GM21786 (cell line): Measurements from ENCODE around the gene BAX.

Source experiments
- ATAC-seq: cut with Tn5 transposase; IDR thresholded peaks from one replicate; pipeline ENCODE4 v1.9.1; 2021; ENCODE audit not compliant: unreplicated experiment

Gene BAX

GRCh38 chr19:48928164-48929025, 26.3 kb upstream of the BAX start:
- no peak for ATAC-seq

DNA sequence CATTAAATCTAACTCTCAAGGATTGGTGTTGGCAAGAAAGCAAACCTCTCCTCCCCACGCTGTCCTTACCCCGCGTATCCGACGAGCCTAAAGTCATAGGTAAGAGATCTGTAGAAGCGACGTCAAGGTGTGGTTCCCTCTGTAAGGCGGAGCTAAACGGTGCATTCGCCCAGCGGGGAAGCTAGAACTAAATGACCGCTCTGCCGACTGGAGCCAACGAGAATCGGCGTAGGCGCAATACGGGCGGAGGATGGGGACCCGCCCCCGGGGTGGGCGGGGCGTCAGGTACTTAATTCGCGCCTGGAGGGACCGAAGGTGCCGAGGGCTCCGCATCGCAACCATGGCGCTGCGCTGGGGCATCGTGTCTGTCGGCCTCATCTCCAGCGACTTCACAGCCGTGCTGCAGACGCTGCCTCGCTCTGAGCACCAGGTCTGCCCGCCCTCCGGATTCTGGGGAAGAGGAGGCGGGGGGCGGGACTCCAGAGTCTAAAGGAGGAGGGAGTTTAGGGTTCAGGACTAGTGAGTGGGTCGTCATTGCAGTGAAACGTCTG, 21.2 kb upstream of the BAX start, which contains the start of gene DHDH:
Gene DHDH (plus strand): TSS at position 318 of the 551 bp plus-strand sequence. CDS start 23 bp downstream, at position 341.
- ATAC-seq, result no peak

GRCh38 chr19:48934837-48935236, 19.8 kb upstream of the BAX start:
- ATAC-seq, result no peak

DNA sequence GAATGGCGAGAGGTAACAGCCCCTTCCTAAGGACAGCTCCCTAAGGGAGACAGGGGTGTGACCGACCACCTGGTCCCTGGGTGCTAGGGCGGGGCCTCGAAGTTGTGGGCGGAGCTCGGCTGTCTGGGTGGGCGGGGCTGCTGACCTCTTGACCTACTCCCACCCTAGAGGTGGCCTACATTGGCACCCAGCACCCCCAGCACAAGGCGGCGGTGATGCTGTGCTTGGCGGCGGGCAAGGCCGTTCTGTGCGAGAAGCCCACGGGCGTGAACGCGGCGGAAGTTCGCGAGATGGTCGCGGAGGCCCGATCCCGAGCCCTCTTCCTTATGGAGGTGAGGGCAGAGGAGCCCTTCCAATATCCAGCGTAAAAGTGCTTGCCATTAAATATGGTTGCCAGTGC, 18.8 kb upstream of the BAX start:
- no peak for ATAC-seq

DNA sequence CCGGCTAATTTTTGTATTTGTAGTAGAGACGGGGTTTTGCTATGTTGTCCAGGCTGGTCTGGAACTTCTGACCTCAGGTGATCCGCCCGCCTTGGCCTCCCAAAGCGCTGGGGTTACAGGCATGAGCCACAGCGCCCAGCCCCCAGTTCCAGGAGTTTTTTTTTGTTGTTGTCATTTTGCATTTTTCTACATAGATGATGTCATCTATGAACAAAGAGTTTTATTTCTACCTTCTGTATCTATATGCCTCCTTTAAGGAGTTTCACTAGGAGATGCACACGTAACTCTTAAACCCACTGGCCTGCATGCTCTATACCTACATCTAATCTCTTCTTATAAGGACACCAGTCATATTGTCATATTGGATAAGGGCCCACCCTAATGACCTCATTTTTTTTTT, 16.4 kb upstream of the BAX start:
- no peak for ATAC-seq

- no peak for ATAC-seq
Measured at GRCh38 chr19:48940902-48941301, 13.8 kb upstream of the BAX start.

- no peak for ATAC-seq
Measured at GRCh38 chr19:48943081-48943480, 11.6 kb upstream of the BAX start.

DNA sequence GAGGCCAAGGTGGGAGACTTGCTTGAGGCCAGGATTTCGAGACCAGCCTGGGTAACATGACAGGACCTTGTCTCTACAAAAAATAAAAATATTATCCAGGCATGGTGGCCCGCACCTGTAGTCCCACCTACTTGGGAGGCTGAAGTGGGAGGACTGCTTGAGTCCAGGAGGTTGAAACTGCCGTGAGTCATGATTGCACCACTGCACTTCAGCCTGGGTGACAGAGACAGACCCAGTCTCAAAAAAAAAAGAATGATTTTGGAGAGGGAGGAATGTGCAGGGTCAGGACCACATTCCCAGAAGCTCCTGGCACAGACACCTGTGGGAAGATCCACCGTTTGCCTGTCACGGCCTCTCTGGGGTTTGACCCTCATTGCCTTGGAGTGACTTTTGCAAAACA, 9.3 kb upstream of the BAX start:
- no peak for ATAC-seq

DNA sequence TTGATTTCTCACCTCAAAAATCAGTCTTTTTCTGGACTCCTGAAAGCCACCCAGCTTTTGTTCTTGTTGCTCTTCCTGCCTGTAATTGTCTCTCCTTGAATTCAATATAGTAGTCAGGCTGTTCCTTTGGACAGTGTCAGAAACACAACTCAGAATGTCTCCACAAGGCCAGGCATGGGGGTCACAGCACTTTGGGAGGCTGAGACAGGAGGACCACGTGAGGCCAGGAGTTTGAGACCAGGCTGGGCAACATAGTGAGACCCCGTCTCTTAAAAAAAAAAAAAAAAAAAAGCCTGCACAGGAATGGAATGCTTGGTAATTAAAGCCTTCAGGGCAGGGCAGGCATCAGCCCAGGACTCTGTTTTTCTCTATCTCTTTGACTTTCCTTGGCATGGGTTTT, 8.9 kb upstream of the BAX start:
- ATAC-seq, result no peak

- no peak for ATAC-seq
Measured at GRCh38 chr19:48946463-48947257, 8.0 kb upstream of the BAX start.

DNA sequence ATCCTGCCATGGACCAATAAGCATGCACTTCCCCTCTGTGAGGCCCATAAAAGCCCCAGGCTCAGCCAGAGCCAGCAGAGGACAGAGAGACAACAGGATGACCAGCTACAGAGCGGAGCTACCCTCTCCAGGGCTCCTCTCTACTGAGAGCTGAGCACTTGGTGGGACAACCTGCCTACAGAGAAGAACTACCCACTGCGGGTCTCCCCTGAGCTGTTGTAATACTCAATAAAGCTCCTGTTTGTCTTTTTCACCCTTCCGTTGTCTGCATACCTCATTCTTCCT, 7.5 kb upstream of the BAX start:
- ATAC-seq, result no peak

DNA sequence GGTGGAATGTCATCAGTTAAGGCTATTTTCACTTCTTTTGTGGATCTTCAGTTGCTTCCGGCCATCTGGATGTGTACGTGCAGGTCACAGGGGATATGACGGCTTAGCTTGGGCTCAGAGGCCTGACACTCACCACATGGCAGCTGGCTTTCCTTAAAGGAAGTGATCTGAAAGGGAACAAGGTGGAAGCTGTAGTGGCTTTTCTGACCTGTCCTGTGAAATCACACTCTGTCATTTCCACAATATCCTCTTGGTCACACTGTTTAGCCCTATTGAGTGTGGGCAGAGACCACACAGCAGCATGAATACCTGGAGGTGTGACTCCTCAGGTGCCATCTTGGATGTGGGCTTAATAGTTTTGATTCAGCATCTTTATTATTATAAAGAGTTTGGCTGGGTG, 4.5 kb upstream of the BAX start:
- no peak for ATAC-seq

DNA sequence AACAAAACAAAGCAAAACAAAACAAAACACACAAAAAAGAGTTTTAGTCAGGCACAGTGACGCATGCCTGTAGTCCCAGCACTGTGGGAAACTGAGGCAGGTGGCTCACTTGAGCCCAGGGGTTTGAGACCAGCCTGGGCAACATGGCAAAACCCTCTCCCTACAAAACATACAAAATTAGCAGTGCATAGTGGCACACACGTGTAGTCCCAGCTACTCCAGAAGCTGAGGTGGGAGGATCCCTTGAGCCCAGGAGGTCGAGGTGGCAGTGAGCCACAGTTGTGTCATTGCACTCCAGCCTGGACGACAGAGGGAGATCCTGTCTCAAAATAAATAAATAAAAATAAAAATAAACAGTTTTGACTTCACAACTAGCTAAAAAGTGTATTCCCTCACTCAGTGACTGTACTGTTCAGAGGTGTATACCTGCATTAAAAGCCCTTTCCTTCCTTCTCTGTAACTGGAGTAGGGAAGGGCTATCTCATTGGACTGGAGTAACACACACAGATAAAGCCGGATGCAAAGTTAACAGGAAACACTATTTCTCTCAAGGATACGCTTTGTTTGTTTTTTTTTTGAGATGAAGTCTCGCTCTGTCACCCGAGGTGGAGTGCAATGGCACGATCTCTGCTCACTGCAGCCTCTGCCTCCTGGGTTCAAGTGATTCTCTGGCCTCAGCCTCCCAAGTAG, 3.7 kb upstream of the BAX start:
- ATAC-seq, result no peak

GRCh38 chr19:48953141-48953540, 1.5 kb upstream of the BAX start:
- no peak for ATAC-seq

- no peak for ATAC-seq
Measured at GRCh38 chr19:48953990-48954594, 583 bp upstream of the BAX start.

DNA sequence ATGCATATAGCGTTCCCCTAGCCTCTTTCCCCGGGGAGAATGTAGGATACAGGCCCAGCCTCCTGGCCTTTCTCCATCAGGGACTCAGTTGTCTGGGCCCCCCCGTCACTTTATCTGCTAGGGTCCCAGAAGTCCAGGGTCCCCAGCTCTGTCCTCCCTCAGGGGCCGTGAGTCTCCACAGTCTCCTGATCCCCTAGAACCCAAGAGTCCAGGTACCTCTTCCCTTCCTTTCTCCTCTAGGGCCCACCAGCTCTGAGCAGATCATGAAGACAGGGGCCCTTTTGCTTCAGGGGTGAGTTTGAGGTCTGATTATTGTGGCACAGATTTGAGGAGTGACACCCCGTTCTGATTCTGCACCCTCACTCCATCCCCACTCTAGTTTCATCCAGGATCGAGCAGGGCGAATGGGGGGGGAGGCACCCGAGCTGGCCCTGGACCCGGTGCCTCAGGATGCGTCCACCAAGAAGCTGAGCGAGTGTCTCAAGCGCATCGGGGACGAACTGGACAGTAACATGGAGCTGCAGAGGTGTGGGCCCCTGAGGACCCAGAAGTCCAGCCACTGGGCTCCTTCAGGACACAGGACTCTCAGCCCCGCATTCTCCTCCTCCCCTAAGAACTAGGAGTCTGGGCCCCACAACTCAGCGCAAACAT, 758 bp downstream of the BAX start:
- no peak for ATAC-seq

- no peak for ATAC-seq
Measured at GRCh38 chr19:48958006-48958405, 3.3 kb downstream of the BAX start.

- ATAC-seq, result no peak
Measured at GRCh38 chr19:48959341-48960239, 4.9 kb downstream of the BAX start.

DNA sequence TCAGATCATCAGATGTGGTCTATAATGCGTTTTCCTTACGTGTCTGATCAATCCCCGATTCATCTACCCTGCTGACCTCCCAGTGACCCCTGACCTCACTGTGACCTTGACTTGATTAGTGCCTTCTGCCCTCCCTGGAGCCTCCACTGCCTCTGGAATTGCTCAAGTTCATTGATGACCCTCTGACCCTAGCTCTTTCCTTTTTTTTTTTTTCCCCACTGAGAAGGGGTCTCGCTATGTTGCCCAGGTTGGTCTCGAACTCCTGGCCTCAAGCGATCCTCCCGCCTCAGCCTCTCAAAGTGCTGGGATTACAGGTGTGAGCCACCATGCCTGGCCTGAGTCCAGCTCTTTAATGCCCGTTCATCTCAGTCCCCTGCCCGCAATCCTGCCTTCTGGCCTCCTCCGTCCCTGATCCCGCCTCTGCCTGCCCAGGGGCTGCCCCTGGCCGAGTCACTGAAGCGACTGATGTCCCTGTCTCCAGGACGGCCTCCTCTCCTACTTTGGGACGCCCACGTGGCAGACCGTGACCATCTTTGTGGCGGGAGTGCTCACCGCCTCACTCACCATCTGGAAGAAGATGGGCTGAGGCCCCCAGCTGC, 6.5 kb downstream of the BAX start:
- no peak for ATAC-seq
